Testis (tissue), 2 donors: ENCODE results near the gene CFL1.

Source experiments
- POLR2A ChIP-seq: fragments of 450-650 bp; IDR thresholded peaks from one replicate; pipeline ENCODE4 v1.6.1; 2017; ENCODE audit warnings: antibody characterized with exemption, mild to moderate bottlenecking, moderate library complexity
- TF ChIP-seq, protein P1 (sequence below), 3 experiments: fragments of 450-650 bp in 2 of 3; fragments of 200-600 bp in 1 of 3; sonication (generic) in 1 of 3; IDR thresholded peaks; one replicate each; pipeline ENCODE4 v1.5.1; 2016 to 2019; ENCODE audit warnings: antibody characterized with exemption in 3 of 3, mild to moderate bottlenecking in 2 of 3, moderate library complexity in 1 of 3

DNA sequence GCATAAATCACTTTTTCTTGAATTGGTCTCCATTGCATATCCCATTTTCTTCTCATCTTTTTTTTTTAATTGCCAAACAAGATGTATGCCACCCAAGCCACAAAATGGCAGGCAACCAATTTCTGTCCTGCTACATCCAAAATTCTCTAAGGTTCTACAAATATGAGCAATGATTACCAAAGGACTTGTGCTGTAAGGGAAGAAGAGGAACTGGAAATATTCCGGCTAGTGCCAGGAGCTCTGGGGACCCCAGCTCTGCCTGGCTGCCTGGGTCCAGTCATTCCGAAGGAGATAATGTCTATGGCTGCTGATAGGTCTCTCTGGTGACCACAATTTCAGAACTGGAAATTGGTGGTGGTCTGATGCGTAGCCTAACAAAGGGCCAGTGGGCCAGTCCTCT, 41.3 kb downstream of the CFL1 start:
- TF ChIP-seq, protein P1, sequence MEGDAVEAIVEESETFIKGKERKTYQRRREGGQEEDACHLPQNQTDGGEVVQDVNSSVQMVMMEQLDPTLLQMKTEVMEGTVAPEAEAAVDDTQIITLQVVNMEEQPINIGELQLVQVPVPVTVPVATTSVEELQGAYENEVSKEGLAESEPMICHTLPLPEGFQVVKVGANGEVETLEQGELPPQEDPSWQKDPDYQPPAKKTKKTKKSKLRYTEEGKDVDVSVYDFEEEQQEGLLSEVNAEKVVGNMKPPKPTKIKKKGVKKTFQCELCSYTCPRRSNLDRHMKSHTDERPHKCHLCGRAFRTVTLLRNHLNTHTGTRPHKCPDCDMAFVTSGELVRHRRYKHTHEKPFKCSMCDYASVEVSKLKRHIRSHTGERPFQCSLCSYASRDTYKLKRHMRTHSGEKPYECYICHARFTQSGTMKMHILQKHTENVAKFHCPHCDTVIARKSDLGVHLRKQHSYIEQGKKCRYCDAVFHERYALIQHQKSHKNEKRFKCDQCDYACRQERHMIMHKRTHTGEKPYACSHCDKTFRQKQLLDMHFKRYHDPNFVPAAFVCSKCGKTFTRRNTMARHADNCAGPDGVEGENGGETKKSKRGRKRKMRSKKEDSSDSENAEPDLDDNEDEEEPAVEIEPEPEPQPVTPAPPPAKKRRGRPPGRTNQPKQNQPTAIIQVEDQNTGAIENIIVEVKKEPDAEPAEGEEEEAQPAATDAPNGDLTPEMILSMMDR (IDR thresholded peaks at IDR 0.05): no peak
- no peak for TF ChIP-seq POLR2A
